HG03442 (cell line): ENCODE data around the gene OR6C3.
"Not testable (repeated sequence)": the region's sequence is repeated elsewhere in the genome, so short reads cannot be mapped to it uniquely, and the experiment has no call there.

Experiments
- ATAC-seq: cut with Tn5 transposase; IDR thresholded peaks from one replicate; pipeline ENCODE4 v1.9.1; 2021; ENCODE audit warnings: mild to moderate bottlenecking, moderate library complexity; ENCODE audit not compliant: unreplicated experiment

The OR6C3 gene

GRCh38 chr12:55330446-55330845 is at the start of gene OR6C3:
Gene OR6C3, plus strand, starts transcription at chr12:55330746. Its CDS starts 955 bp downstream, at chr12:55331701.
- no peak for ATAC-seq

GRCh38 chr12:55280991-55281390 is 49.6 kb upstream of the OR6C3 start:
- ATAC-seq, result no peak

GRCh38 chr12:55289999-55290398 is 40.5 kb upstream of the OR6C3 start:
- ATAC-seq, result no peak

GRCh38 chr12:55296469-55296868 is 34.1 kb upstream of the OR6C3 start, which contains the start of gene OR6C6:
Gene OR6C6, minus strand, starts transcription at chr12:55296569. Its CDS starts 1,337 bp downstream, at chr12:55295232.
- ATAC-seq, result no peak

- no peak for ATAC-seq
Measured at GRCh38 chr12:55314043-55314442, 16.5 kb upstream of the OR6C3 start, which contains the start of gene OR6C1. Gene OR6C1, plus strand, starts transcription at chr12:55314343. Its CDS starts 6,257 bp downstream, at chr12:55320600.

GRCh38 chr12:55320201-55320600 is 10.3 kb upstream of the OR6C3 start:
- ATAC-seq, result no peak

GRCh38 chr12:55325801-55326200 is 4.7 kb upstream of the OR6C3 start:
- not testable (repeated sequence) for ATAC-seq

GRCh38 chr12:55336002-55336401 is 5.5 kb downstream of the OR6C3 start:
- no peak for ATAC-seq

- not testable (repeated sequence) for ATAC-seq
Measured at GRCh38 chr12:55355338-55355737, 24.8 kb downstream of the OR6C3 start.

- no peak for ATAC-seq
Measured at GRCh38 chr12:55362675-55363074, 32.1 kb downstream of the OR6C3 start, which contains the start of gene OR6C75. Gene OR6C75, plus strand, starts transcription at chr12:55362975. Its CDS starts 2,136 bp downstream, at chr12:55365111.

GRCh38 chr12:55365086-55365485 is 34.5 kb downstream of the OR6C3 start:
- ATAC-seq, result no peak

- ATAC-seq, result no peak
Measured at GRCh38 chr12:55372521-55372920, 42.0 kb downstream of the OR6C3 start.
